Activated T-helper 17 cell treated with anti-CD3 and anti-CD28 coated beads, Interleukin-2, amount 50 U/mL, for 72 hours (primary cell): ENCODE results near the gene GALNT8. TPM values are rescaled to one million over a fixed set of nuclear protein-coding genes. Genes with fewer than 3 reads are reported as not detected.

ENCODE experiments used
- ATAC-seq: fragments of 150-1000 bp; cut with Tn5 transposase; replicated peaks from 2 replicates; pipeline ENCODE4 v1.10.0; 2021; ENCODE audit warnings: mild to moderate bottlenecking, moderate library complexity
- H3K27ac Mint-ChIP-seq: one replicate; pipeline ENCODE4 v1.8.0; 2022; ENCODE audit warnings: mixed read lengths
- H3K27me3 Mint-ChIP-seq: one replicate; pipeline ENCODE4 v1.8.0; 2022; ENCODE audit warnings: mixed read lengths
- H3K36me3 Mint-ChIP-seq: one replicate; pipeline ENCODE4 v1.8.0; 2022; ENCODE audit warnings: low read depth, mild to moderate bottlenecking, mixed read lengths
- H3K4me1 Mint-ChIP-seq: one replicate; pipeline ENCODE4 v1.8.0; 2022; ENCODE audit warnings: mixed read lengths
- H3K4me3 Mint-ChIP-seq: one replicate; pipeline ENCODE4 v1.8.0; 2022; ENCODE audit warnings: mild to moderate bottlenecking, mixed read lengths
- H3K9me3 Mint-ChIP-seq: one replicate; pipeline ENCODE4 v1.8.0; 2022; ENCODE audit warnings: mixed read lengths
- total RNA-seq, 2 donors: library from RNA; stranded (reverse); gene quantifications; one replicate each; pipeline ENCODE4 v1.2.3, GENCODE V29; 2022

Gene GALNT8
- total RNA-seq, 2 donors from 2014 or later = 0.87 to 0.89 TPM

DNA sequence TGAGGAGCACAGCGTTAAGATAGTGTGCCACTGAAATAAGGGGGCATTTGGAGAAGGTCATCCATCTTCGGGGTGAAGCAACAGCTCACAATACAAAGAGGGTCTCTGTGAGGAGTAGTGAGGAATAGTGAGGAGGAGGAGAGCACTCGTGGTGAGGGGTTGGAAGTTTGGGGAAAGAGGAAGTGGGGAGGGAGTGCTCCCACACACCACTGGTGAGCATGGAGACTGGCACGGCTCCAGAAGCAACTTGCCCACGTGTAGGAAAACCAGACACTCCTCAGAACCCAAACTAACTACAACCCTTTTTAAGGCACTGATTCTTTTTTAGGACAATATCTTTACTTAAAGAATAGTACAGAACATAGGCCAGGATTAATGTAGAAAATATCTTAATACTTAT is 48.9 kb downstream of the GALNT8 start:
- H3K4me1 Mint-ChIP-seq = no peaks in the 10 kb centered on the region
- peaks cover 4% of the 10 kb centered on the region for H3K36me3 Mint-ChIP-seq
- H3K9me3 Mint-ChIP-seq = no peaks in the 10 kb centered on the region
- ATAC-seq = no peak
- no peak overlapping the region for H3K4me3 Mint-ChIP-seq
- no peak overlapping the region for H3K27ac Mint-ChIP-seq
- peaks cover 5% of the 10 kb centered on the region for H3K27me3 Mint-ChIP-seq

DNA sequence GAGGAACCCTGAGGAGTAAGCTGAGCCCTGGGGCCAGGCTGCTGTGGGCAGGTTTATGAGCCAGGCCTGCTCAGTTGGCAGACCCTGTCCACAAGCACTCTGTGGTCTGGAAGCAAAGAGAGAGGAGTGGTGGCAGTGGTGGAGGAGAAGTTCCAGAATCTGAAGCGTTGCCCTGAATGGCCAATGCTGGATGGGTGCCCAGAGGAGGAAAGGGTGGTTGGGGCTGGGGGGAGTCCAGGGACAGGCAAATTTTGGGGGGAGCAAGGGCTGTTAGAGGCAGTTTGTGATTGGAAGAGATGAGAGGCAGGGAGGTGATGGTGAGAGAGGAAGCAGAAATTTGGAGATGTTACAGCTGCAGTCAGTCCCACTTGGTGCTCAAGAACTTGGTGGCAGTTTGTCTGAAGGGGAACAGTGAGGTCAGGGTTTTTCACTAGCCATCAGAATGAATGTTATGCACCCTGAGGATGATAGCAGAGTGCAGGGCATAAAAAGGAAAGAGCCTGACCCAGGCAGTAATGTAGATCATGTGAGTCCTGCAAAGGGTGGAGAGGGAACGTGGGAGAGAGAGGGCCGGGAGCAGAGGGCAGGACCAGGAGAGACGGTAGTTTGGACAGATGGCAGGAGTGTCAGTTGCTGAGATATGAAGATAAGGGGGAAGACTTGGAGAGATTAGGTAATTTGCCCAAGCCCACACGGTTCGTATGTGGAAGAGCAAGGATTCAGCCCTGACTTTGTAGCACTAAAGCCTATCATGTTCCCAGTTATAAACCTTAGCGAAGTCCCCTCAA is 51.2 kb downstream of the GALNT8 start:
- Mint-ChIP-seq H3K9me3 (no peaks in the 10 kb centered on the region), H3K36me3 (no peaks in the 10 kb centered on the region), H3K4me1 (no peaks in the 10 kb centered on the region), H3K4me3 (no peak overlapping the region), H3K27ac (no peak overlapping the region), H3K27me3 (peaks cover 9% of the 10 kb centered on the region)
- no peak for ATAC-seq

DNA sequence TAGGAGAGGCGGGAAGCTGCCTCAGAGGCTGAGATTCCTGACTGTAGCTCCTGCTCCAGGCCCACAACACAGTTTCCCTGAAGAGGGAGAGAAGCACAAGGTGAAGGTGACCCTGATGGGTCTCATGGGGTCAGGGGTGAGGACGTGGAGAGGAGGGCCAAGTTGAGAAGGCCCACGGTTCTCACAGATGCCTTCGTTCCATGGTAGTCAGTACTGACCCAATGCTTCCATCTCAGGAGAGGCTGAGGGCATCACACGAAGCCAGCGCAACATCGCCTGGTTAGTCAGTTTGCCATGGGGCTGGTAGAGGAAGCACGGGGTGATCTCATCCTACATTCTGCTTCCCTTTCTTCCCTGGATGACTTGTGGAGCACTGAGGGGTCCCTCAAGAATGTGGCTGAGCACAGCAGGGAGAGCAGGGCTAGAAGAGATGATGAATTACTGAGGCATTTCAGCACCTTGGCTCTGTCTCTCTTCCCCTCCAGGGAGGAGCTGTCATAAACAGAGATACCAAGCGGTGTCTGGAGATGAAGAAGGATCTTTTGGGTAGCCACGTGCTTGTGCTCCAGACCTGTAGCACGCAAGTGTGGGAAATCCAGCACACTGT is 51.9 kb downstream of the GALNT8 start:
- Mint-ChIP-seq H3K27me3 (peaks cover 9% of the 10 kb centered on the region), H3K9me3 (no peaks in the 10 kb centered on the region), H3K27ac (no peak overlapping the region), H3K4me1 (no peaks in the 10 kb centered on the region), H3K4me3 (no peak overlapping the region), H3K36me3 (no peaks in the 10 kb centered on the region)
- ATAC-seq = no peak

DNA sequence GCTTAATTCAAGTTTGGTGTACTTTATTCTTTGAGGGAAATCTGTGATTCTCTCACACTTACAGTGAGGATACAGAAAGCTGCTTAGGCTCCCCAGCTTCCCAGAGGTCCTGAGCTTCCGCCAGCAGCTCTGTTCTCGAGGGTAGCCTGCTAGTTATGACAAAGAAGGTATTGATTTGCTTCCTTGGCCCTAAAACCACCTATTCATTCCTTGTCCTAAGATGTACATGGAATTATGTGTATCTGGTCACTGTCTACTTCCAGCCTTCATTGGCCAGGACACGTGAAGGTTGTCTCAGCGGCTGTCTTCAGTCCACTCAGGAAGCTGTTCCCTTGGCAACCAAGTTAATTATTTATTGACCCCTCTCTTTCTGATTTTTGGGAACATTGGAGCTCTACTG is 55.7 kb downstream of the GALNT8 start:
- ATAC-seq = no peak
- Mint-ChIP-seq H3K4me3 (no peak overlapping the region), H3K9me3 (no peaks in the 10 kb centered on the region)

DNA sequence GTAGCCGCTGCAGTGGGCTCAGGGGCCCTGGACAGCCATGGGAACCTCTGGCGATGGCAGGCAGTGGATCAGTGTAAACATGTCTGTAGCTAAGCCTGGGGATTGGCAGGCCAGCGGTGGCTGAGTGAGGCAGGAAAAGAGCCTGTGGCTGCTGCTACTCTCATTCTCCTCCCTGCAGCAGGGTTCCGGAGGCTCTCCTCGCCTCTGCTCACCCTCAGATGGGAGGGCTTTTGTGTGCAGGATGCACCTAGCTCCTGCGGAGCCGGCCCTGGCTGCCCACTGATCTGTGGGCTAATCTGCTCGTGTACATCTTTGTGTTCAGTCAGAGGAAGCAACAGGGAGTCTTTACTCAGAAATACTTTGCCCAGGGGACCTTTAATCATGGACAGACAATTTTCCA is 59.5 kb downstream of the GALNT8 start:
- Mint-ChIP-seq H3K9me3 (peaks cover 4% of the 10 kb centered on the region), H3K4me3 (no peak overlapping the region), H3K27ac (no peak overlapping the region), H3K4me1 (no peaks in the 10 kb centered on the region), H3K36me3 (peaks cover 3% of the 10 kb centered on the region), H3K27me3 (peaks cover 10% of the 10 kb centered on the region)
- ATAC-seq = no peak

More for the DNA sequence above, 55.7 kb downstream of the GALNT8 start:
- Mint-ChIP-seq H3K4me1 (no peaks in the 10 kb centered on the region), H3K27me3 (peaks cover 7% of the 10 kb centered on the region), H3K27ac (no peak overlapping the region), H3K36me3 (no peaks in the 10 kb centered on the region)

DNA sequence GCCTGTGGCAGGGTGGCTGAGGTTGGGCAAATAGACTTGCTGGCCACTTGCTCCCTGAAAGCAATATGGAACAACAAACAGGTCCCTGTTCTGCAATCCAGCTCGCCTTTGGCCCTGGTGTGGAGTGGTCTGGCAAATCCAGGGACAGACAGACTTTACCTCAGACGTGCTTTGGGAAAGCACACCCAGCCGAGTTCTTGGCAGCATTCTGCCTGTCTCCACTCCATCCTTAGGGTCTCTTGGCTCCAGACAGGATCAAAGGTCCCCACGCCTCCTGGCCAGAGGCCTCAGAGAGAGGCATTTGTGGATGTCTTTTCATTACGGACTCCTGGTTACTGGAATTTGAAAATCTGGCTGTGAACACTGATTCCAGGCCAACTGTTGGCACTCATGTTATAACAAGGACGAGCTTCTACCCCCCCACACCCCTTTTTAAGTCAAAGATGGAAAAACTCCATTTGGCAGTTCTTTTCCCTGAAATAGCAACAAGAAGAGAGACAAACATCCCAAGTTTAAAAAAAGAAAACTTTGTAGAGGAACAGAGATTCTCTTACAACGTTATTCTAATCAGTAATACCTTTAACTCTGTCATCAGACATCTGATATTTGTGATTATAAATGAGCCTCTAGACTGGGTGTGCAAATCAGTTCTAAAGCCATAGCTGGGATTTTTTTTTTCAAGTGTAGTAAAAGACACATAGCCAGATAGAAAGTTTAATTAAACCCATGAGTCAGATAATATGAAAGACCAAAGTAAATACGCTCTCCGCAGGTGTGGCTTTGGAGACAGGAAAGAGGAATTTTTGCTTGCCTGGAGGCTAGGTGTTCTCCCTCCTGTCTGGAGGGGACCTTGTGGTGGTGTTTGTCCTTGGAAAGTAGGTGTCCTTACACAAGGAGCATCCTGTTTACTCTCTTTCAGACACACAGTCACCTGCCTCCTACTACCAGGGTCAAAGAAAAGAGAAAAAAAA is 60.7 kb downstream of the GALNT8 start:
- Mint-ChIP-seq H3K36me3 (peaks cover 7% of the 10 kb centered on the region), H3K27me3 (peaks cover 18% of the 10 kb centered on the region), H3K27ac (no peak overlapping the region), H3K4me3 (no peak overlapping the region), H3K4me1 (no peaks in the 10 kb centered on the region), H3K9me3 (peaks cover 4% of the 10 kb centered on the region)
- no peak for ATAC-seq

DNA sequence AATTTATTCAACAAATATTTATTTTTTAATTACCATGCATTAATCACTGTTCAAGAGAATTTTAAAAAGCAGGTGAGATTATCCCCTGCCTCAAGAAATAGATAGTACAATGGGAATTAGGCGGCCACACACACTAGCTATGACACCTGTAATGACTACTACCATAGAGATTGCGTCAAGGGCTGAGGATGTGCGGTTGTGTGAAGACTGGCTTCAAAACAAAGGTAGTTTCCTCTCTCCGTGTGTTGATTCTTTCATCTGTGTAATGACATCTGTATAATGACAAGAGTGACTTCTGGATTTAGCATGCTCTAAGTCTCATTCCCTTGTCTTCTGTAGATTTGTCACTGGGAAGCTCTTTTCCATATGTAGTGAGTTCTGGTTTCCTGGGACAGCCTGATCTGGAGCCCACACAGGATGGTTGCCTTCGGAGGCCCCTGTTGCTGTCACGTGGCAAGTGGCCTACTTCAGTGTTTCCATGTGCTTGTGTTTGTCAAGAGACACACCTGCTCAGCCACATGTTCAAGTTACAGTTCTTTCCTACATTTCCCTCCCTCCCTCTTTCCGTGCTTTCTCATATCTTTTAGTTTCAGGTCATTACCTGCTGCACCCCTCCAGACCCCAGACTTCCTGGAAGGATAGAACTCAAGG is 64.3 kb downstream of the GALNT8 start:
- peaks cover 16% of the 10 kb centered on the region for H3K27me3 Mint-ChIP-seq
- H3K4me1 Mint-ChIP-seq = no peaks in the 10 kb centered on the region
- H3K27ac Mint-ChIP-seq = no peak overlapping the region
- peaks cover 7% of the 10 kb centered on the region for H3K36me3 Mint-ChIP-seq
- H3K4me3 Mint-ChIP-seq = no peak overlapping the region
- peaks cover 4% of the 10 kb centered on the region for H3K9me3 Mint-ChIP-seq
- ATAC-seq = no peak

DNA sequence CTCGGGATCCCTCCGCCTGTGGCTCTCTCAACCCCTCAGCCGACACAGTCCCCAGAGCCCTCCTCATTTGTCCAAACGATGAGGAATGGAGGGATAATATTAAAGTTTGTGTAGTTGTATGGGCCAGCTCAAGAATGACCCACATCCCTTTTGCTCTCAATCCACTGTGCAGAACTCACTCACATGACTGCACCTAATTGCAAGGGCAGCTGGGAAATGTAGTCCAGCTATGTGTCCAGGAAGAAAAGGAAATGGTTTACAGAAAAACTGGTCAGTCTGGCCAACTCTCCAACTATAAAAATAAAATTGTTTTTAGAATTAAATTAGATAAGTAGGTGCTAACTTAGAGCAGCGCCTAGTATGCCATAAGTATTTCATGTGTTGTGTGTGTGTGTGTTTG is 66.6 kb downstream of the GALNT8 start:
- no peak for ATAC-seq
- H3K36me3 Mint-ChIP-seq = peaks cover 7% of the 10 kb centered on the region
- H3K4me3 Mint-ChIP-seq = no peak overlapping the region
- no peaks in the 10 kb centered on the region for H3K4me1 Mint-ChIP-seq
- H3K27ac Mint-ChIP-seq = no peak overlapping the region
- peaks cover 4% of the 10 kb centered on the region for H3K9me3 Mint-ChIP-seq
- peaks cover 13% of the 10 kb centered on the region for H3K27me3 Mint-ChIP-seq

DNA sequence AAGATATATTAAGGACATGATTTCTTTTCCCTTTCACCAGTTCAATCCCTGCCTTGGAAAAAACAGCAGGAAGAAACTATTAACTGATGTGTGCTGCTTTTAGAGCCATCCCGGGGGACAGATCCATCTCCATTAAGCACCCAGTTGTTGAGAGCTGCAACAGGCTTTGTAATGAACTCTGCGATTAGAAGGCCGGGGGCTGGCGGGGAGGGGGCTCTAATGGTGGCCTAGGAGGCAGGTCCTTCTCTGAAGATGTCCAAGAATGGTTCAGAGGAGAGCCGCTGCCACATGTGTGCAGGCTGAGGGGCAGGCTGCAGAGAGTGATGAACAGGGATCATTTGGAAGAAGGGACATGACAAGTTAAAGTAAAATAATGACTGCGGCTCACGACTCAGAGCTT is 67.8 kb downstream of the GALNT8 start:
- no peak for ATAC-seq
- Mint-ChIP-seq H3K27ac (no peak overlapping the region), H3K4me1 (no peaks in the 10 kb centered on the region), H3K36me3 (peaks cover 7% of the 10 kb centered on the region), H3K4me3 (no peak overlapping the region), H3K9me3 (peaks cover 4% of the 10 kb centered on the region), H3K27me3 (peaks cover 13% of the 10 kb centered on the region)

DNA sequence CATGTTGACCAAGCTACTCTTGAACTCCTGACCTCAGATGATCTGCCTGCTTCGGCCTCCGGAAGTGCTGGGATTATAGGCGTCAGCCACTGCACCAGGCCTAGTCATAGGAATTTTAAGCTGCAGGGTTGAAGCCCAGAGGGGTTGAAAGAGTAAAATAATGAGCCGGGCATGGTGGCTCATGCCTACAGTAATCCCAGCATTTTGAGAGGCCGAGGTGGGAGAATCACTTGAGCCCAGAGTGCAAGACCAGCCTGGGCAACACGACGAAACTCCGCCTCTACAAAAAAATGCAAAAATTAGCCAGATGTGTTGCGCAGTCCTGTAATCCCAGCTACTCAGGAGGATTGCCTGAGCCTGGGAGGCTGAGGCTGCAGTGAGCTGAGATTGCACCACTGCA is 69.6 kb downstream of the GALNT8 start:
- Mint-ChIP-seq H3K4me1 (no peaks in the 10 kb centered on the region), H3K36me3 (peaks cover 4% of the 10 kb centered on the region), H3K27me3 (peaks cover 8% of the 10 kb centered on the region), H3K9me3 (no peaks in the 10 kb centered on the region), H3K4me3 (no peak overlapping the region), H3K27ac (no peak overlapping the region)
- no peak for ATAC-seq

DNA sequence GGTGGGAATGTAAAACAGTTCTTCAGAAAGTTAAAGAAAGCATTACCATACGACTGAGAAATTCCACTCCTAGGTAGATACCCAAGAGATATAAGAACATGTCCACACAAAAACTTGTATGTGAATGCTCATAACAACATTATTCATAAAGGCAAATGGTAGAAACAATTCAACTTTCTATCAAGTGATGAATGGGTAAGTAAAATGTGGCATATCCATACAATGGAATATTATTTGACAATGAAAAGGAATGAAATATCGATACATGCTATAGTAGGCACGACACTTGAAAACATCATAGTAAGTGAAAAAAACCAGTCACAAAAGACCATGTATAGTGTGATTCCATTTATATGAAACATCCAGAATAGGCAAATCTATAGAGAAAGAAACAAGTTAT is 71.3 kb downstream of the GALNT8 start:
- H3K36me3 Mint-ChIP-seq = no peaks in the 10 kb centered on the region
- no peaks in the 10 kb centered on the region for H3K9me3 Mint-ChIP-seq
- H3K27me3 Mint-ChIP-seq = no peaks in the 10 kb centered on the region
- ATAC-seq = no peak
- H3K27ac Mint-ChIP-seq = no peak overlapping the region
- no peak overlapping the region for H3K4me3 Mint-ChIP-seq
- H3K4me1 Mint-ChIP-seq = no peaks in the 10 kb centered on the region

DNA sequence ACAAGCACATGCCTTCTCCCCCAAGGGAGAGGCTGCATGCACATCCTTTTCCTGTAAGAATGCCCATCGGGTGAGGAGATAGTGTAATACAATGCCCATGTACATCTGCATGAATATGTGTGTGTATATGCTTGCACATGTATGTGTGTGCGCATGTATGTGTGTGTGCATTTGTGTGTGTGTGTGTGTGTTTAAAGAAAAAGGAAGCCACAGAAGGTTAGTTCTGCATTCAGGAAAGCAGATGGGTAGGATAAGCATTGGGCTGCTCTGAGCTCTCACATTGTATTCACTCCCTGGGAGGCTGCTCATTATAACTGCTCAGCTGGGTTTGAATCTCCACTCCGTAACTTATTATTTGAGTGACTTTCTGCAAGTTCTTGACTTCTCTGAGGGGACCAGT is 74.3 kb downstream of the GALNT8 start:
- peaks cover 3% of the 10 kb centered on the region for H3K27me3 Mint-ChIP-seq
- H3K4me1 Mint-ChIP-seq = no peaks in the 10 kb centered on the region
- no peak overlapping the region for H3K4me3 Mint-ChIP-seq
- H3K36me3 Mint-ChIP-seq = no peaks in the 10 kb centered on the region
- H3K9me3 Mint-ChIP-seq = no peaks in the 10 kb centered on the region
- ATAC-seq = no peak
- no peak overlapping the region for H3K27ac Mint-ChIP-seq

DNA sequence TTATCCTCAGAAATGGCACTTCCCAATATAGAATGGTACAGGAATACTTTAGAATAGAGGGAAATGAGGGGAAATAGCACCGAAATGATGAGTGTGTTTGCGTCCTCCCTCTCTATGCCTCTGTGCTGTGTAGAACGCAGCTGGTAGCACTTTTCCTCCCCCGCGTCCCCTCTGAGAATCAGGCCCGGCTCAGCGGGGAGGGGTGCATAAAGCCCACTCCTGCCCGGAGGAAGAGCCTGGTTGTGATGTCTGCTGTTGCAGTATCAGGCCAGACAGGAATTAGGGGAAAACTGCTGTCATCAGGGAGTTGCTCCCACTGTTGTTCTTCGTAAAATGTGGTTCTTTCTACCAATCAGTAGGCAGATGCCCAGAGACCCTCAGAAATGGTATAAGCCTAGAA is 76.0 kb downstream of the GALNT8 start:
- Mint-ChIP-seq H3K27ac (no peak overlapping the region), H3K27me3 (peaks cover 6% of the 10 kb centered on the region), H3K4me3 (no peak overlapping the region), H3K4me1 (no peaks in the 10 kb centered on the region), H3K36me3 (no peaks in the 10 kb centered on the region), H3K9me3 (no peaks in the 10 kb centered on the region)
- no peak for ATAC-seq
